Fibroblast of the aortic adventitia (primary cell): ENCODE results near the gene PPARD. TPM values are rescaled to one million over a fixed set of nuclear protein-coding genes. Genes with fewer than 3 reads are reported as not detected.

ENCODE experiments used
- DNase-seq: peaks from one replicate; pipeline ENCODE4 v3.0.0-alpha.2; 2010; ENCODE audit warnings: low read depth
- H3K4me3 ChIP-seq: 2 replicates; pipeline ENCODE4 v1.5.1; 2011; ENCODE audit warnings: low read depth, mild to moderate bottlenecking, control low read depth, low read length, moderate library complexity
- CTCF ChIP-seq: IDR thresholded peaks from 2 replicates; pipeline ENCODE4 v1.5.1; 2011; ENCODE audit warnings: mild to moderate bottlenecking, low read length, control low read depth, inconsistent platforms; ENCODE audit not compliant: insufficient read depth
- total RNA-seq: library from RNA; depleted of rRNA; stranded (reverse); fragments of >200 nt; gene quantifications from 2 replicates; pipeline ENCODE4 v1.2.3, GENCODE V29; 2012; ENCODE audit warnings: low replicate concordance

Gene PPARD
- total RNA-seq, 1 donor: 10.4 TPM

GRCh38 chr6:35419417-35419816 is 77.1 kb downstream of the PPARD start:
- peak; percentile 18 for TF ChIP-seq CTCF
- DNase-seq: peak; percentile 36
- H3K4me3 ChIP-seq: no peak overlapping the region

- no peak for TF ChIP-seq CTCF
- DNase-seq: no peak
- no peak overlapping the region for H3K4me3 ChIP-seq
Measured at GRCh38 chr6:35419961-35420360, 77.6 kb downstream of the PPARD start.

GRCh38 chr6:35425284-35425683 is 82.9 kb downstream of the PPARD start:
- H3K4me3 ChIP-seq: no peak overlapping the region
- DNase-seq: peak; percentile 91
- TF ChIP-seq CTCF: no peak

- TF ChIP-seq CTCF: no peak
- no peak for DNase-seq
- H3K4me3 ChIP-seq: no peak overlapping the region
Measured at GRCh38 chr6:35426074-35426473, 83.7 kb downstream of the PPARD start.

- TF ChIP-seq CTCF: no peak
- no peak for DNase-seq
- H3K4me3 ChIP-seq: no peak overlapping the region
Measured at GRCh38 chr6:35427435-35427834, 85.1 kb downstream of the PPARD start.

GRCh38 chr6:35427851-35428321 is 85.5 kb downstream of the PPARD start:
- peak; percentile 71 for DNase-seq
- H3K4me3 ChIP-seq: no peak overlapping the region
- no peak for TF ChIP-seq CTCF
